CD8-positive, alpha-beta memory T cell (primary cell): ENCODE data around the gene GTF3C6. TPM values are rescaled to one million over a fixed set of nuclear protein-coding genes. Genes with fewer than 3 reads are reported as not detected.

Source experiments
- CTCF ChIA-PET: fragments of 350-600 bp; sonication (Branson Sonifier 250); formaldehyde crosslinking; loops from one replicate; lab custom pipeline; 2021; ENCODE audit warnings: antibody characterized with exemption; lab: Charles Lee
- POLR2A ChIA-PET: fragments of 350-600 bp; sonication (Branson Sonifier 250); formaldehyde crosslinking; loops from one replicate; lab custom pipeline; 2021; ENCODE audit warnings: antibody characterized with exemption; lab: Charles Lee
- DNase-seq, 5 donors: peaks; one replicate each; pipeline versions ENCODE4 v3.0.0 to v3.0.0-alpha.2; 2020 to 2022; ENCODE audit warnings: mixed read lengths in 1 of 5
- H3K27ac ChIP-seq: one replicate; pipeline ENCODE4 v1.7.0; 2013; ENCODE audit warnings: low read depth, mild to moderate bottlenecking, low read length, moderate library complexity
- H3K27me3 ChIP-seq: 2 replicates; pipeline ENCODE4 v1.7.0; 2013; ENCODE audit warnings: low read length, mild to moderate bottlenecking; ENCODE audit not compliant: insufficient read depth, poor library complexity, severe bottlenecking
- H3K36me3 ChIP-seq: 2 replicates; pipeline ENCODE4 v1.7.0; 2013; ENCODE audit warnings: mild to moderate bottlenecking, low read length, moderate library complexity; ENCODE audit not compliant: insufficient read depth
- H3K4me1 ChIP-seq: 2 replicates; pipeline ENCODE4 v1.7.0; 2013; ENCODE audit warnings: mild to moderate bottlenecking, low read length, moderate library complexity; ENCODE audit not compliant: insufficient read depth
- H3K4me3 ChIP-seq: 2 replicates; pipeline ENCODE4 v1.7.0; 2013; ENCODE audit warnings: mild to moderate bottlenecking, low read length
- H3K9me3 ChIP-seq: 2 replicates; pipeline ENCODE4 v1.7.0; 2013; ENCODE audit warnings: mild to moderate bottlenecking, low read length
- H3K27ac Mint-ChIP-seq, 8 donors: one replicate each; pipeline ENCODE4 v1.8.0; 2020 to 2021; ENCODE audit warnings: mixed read lengths in 8 of 8, mild to moderate bottlenecking in 6 of 8, inconsistent platforms in 3 of 8, moderate library complexity in 3 of 8
- H3K27me3 Mint-ChIP-seq, 2 donors: one replicate each; pipeline ENCODE4 v1.8.0; 2020 to 2021; ENCODE audit warnings: mixed read lengths in 2 of 2, mild to moderate bottlenecking in 1 of 2, moderate library complexity in 1 of 2
- H3K36me3 Mint-ChIP-seq, 3 donors: one replicate each; pipeline ENCODE4 v1.8.0; 2020 to 2021; ENCODE audit warnings: mixed read lengths in 3 of 3, inconsistent platforms in 1 of 3, mild to moderate bottlenecking in 1 of 3
- H3K4me1 Mint-ChIP-seq, 3 donors: one replicate each; pipeline ENCODE4 v1.8.0; 2020 to 2021; ENCODE audit warnings: mixed read lengths in 3 of 3, inconsistent platforms in 1 of 3, mild to moderate bottlenecking in 1 of 3
- H3K4me3 Mint-ChIP-seq, 7 donors: one replicate each; pipeline ENCODE4 v1.8.0; 2020 to 2021; ENCODE audit warnings: mixed read lengths in 7 of 7, mild to moderate bottlenecking in 6 of 7, moderate library complexity in 4 of 7, inconsistent platforms in 2 of 7
- H3K9me3 Mint-ChIP-seq, 5 donors: one replicate each; pipeline ENCODE4 v1.8.0; 2020 to 2022; ENCODE audit warnings: mixed read lengths in 5 of 5, mild to moderate bottlenecking in 3 of 5, moderate library complexity in 2 of 5, inconsistent platforms in 1 of 5
- polyA plus RNA-seq: library from polyadenylated mRNA; unstranded; fragments of 300-500 nt; fragmentation: Illumina TruSeq; gene quantifications from one replicate; pipeline ENCODE4 v1.2.3, GENCODE V29; 2021
- total RNA-seq, 2 experiments: library from RNA; stranded (reverse); gene quantifications; one replicate each; pipeline ENCODE4 v1.2.3, GENCODE V29; 2021

GTF3C6 gene
- total RNA-seq = 100 to 1,000 TPM; 162 to 163 TPM
- 114 TPM for polyA plus RNA-seq

- CTCF ChIA-PET = interaction anchor here (0.8 to 3.1 kb wide), 10 partner anchors 8 to 276 kb away, joined by 3 to 18 read pairs (median 4); partner anchors contain the start of genes CDK19 and RPF2
- H3K27ac Mint-ChIP-seq = peak within 1 kb of the TSS; percentile 73 to 99 (median 98)
- peak within 1 kb of the TSS; percentile 95 to 100 (median 98) for H3K4me3 Mint-ChIP-seq
- Histone ChIP-seq H3K9me3 (no peaks in the 10 kb centered on the region), H3K36me3 (peaks cover 4% of the 10 kb centered on the region), H3K27ac (peak within 1 kb of the TSS; percentile 93), H3K4me1 (peaks cover 13% of the 10 kb centered on the region), H3K4me3 (peak within 1 kb of the TSS; percentile 99), H3K27me3 (no peaks in the 10 kb centered on the region)
- H3K9me3 Mint-ChIP-seq = no peaks in the 10 kb centered on the region
- peaks cover 13 to 25% (median 21%) of the 10 kb centered on the region in 3 donors for H3K4me1 Mint-ChIP-seq
- DNase-seq = peak; percentile 89 to 95 (median 90)
- POLR2A ChIA-PET = interaction anchor here (0.6 to 2.7 kb wide), 6 partner anchors 13 to 276 kb away, joined by 3 to 52 read pairs (median 9); partner anchors contain the start of genes AMD1, CDK19 and RPF2
- H3K36me3 Mint-ChIP-seq = peaks cover 0 to 38% (median 2%) of the 10 kb centered on the region in 3 donors
- peaks cover 6 to 13% of the 10 kb centered on the region in 2 donors for H3K27me3 Mint-ChIP-seq
These were observed at the start of gene GTF3C6 for GRCh38 chr6:110958329-110959192. Gene GTF3C6 (plus strand): TSS chr6:110958706. CDS start chr6:110958770, 64 bp downstream.

- Histone ChIP-seq H3K27ac (no peak overlapping the region), H3K4me1 (no peaks in the 10 kb centered on the region), H3K36me3 (no peaks in the 10 kb centered on the region), H3K9me3 (no peaks in the 10 kb centered on the region), H3K27me3 (no peaks in the 10 kb centered on the region), H3K4me3 (no peak overlapping the region)
- DNase-seq = no peak
- H3K4me3 Mint-ChIP-seq = no peak overlapping the region
- no peaks in the 10 kb centered on the region for H3K9me3 Mint-ChIP-seq
- H3K36me3 Mint-ChIP-seq = no peaks in the 10 kb centered on the region
- H3K27ac Mint-ChIP-seq = no peak overlapping the region
- POLR2A ChIA-PET = no interaction called here
- CTCF ChIA-PET = no interaction called here
- peaks cover 5 to 6% of the 10 kb centered on the region in 2 donors for H3K27me3 Mint-ChIP-seq
- H3K4me1 Mint-ChIP-seq = peaks cover 0 to 3% (median 0%) of the 10 kb centered on the region in 3 donors
These were observed 27.7 kb upstream of the GTF3C6 start for GRCh38 chr6:110930781-110931180.

GRCh38 chr6:110933912-110934311 lies 24.6 kb upstream of the GTF3C6 start:
- no peaks in the 10 kb centered on the region for H3K9me3 Mint-ChIP-seq
- H3K27ac Mint-ChIP-seq = peak overlapping the region in 1 of 8 donors; percentile 6
- Histone ChIP-seq H3K4me3 (no peak overlapping the region), H3K4me1 (no peaks in the 10 kb centered on the region), H3K36me3 (no peaks in the 10 kb centered on the region), H3K27me3 (no peaks in the 10 kb centered on the region), H3K27ac (no peak overlapping the region), H3K9me3 (no peaks in the 10 kb centered on the region)
- no peak overlapping the region for H3K4me3 Mint-ChIP-seq
- DNase-seq = no peak
- H3K4me1 Mint-ChIP-seq = peaks cover 0 to 3% (median 0%) of the 10 kb centered on the region in 3 donors
- no peaks in the 10 kb centered on the region for H3K36me3 Mint-ChIP-seq
- H3K27me3 Mint-ChIP-seq = peaks cover 0 to 2% of the 10 kb centered on the region in 2 donors
- ChIA-PET CTCF (interaction anchor here (1.3 kb wide), 1 partner anchor 252 kb away, joined by 4 read pairs; no protein-coding TSS in a partner anchor), POLR2A (no interaction called here)

GRCh38 chr6:110934381-110934898 lies 24.1 kb upstream of the GTF3C6 start:
- Histone ChIP-seq H3K36me3 (no peaks in the 10 kb centered on the region), H3K27ac (no peak overlapping the region), H3K4me3 (no peak overlapping the region), H3K27me3 (no peaks in the 10 kb centered on the region), H3K9me3 (no peaks in the 10 kb centered on the region), H3K4me1 (no peaks in the 10 kb centered on the region)
- H3K4me3 Mint-ChIP-seq = no peak overlapping the region
- H3K4me1 Mint-ChIP-seq = peaks cover 0 to 3% (median 0%) of the 10 kb centered on the region in 3 donors
- no peaks in the 10 kb centered on the region for H3K9me3 Mint-ChIP-seq
- CTCF ChIA-PET = interaction anchor here (1.3 kb wide), 1 partner anchor 252 kb away, joined by 4 read pairs; no protein-coding TSS in a partner anchor
- DNase-seq = no peak
- no peaks in the 10 kb centered on the region for H3K36me3 Mint-ChIP-seq
- H3K27ac Mint-ChIP-seq = no peak overlapping the region
- POLR2A ChIA-PET = no interaction called here
- H3K27me3 Mint-ChIP-seq = peaks cover 0 to 2% of the 10 kb centered on the region in 2 donors

GRCh38 chr6:110935171-110935570 lies 23.3 kb upstream of the GTF3C6 start:
- Mint-ChIP-seq H3K4me3 (no peak overlapping the region), H3K36me3 (no peaks in the 10 kb centered on the region), H3K9me3 (no peaks in the 10 kb centered on the region), H3K27ac (no peak overlapping the region), H3K4me1 (peaks cover 0 to 1% (median 0%) of the 10 kb centered on the region in 3 donors), H3K27me3 (peaks cover 0 to 2% of the 10 kb centered on the region in 2 donors)
- H3K27me3 ChIP-seq = no peaks in the 10 kb centered on the region
- no peaks in the 10 kb centered on the region for H3K36me3 ChIP-seq
- H3K27ac ChIP-seq = no peak overlapping the region
- H3K9me3 ChIP-seq = no peaks in the 10 kb centered on the region
- POLR2A ChIA-PET = no interaction called here
- no peak overlapping the region for H3K4me3 ChIP-seq
- CTCF ChIA-PET = no interaction called here
- DNase-seq = no peak
- H3K4me1 ChIP-seq = no peaks in the 10 kb centered on the region

- DNase-seq = no peak
- Histone ChIP-seq H3K9me3 (no peaks in the 10 kb centered on the region), H3K4me3 (no peak overlapping the region), H3K27ac (no peak overlapping the region), H3K36me3 (no peaks in the 10 kb centered on the region), H3K4me1 (no peaks in the 10 kb centered on the region), H3K27me3 (no peaks in the 10 kb centered on the region)
- Mint-ChIP-seq H3K4me1 (no peaks in the 10 kb centered on the region), H3K9me3 (no peaks in the 10 kb centered on the region), H3K27ac (no peak overlapping the region), H3K36me3 (no peaks in the 10 kb centered on the region), H3K4me3 (no peak overlapping the region), H3K27me3 (no peaks in the 10 kb centered on the region)
- CTCF ChIA-PET = no interaction called here
- POLR2A ChIA-PET = no interaction called here
These were observed 20.3 kb upstream of the GTF3C6 start for GRCh38 chr6:110938171-110938570.

- POLR2A ChIA-PET = no interaction called here
- Mint-ChIP-seq H3K4me3 (no peak overlapping the region), H3K36me3 (no peaks in the 10 kb centered on the region)
These were observed 18.9 kb upstream of the GTF3C6 start for GRCh38 chr6:110939429-110940200.

More at GRCh38 chr6:110939429-110940200, 18.9 kb upstream of the GTF3C6 start:
- Histone ChIP-seq H3K27me3 (no peaks in the 10 kb centered on the region), H3K36me3 (no peaks in the 10 kb centered on the region), H3K27ac (no peak overlapping the region), H3K9me3 (no peaks in the 10 kb centered on the region), H3K4me1 (no peaks in the 10 kb centered on the region), H3K4me3 (no peak overlapping the region)
- H3K4me1 Mint-ChIP-seq = peaks cover 0 to 3% (median 0%) of the 10 kb centered on the region in 3 donors
- DNase-seq = no peak
- CTCF ChIA-PET = no interaction called here
- no peaks in the 10 kb centered on the region for H3K27me3 Mint-ChIP-seq
- peak overlapping the region in 1 of 8 donors; percentile 70 for H3K27ac Mint-ChIP-seq
- no peaks in the 10 kb centered on the region for H3K9me3 Mint-ChIP-seq
